IgD-negative memory B cell (primary cell): Measurements from ENCODE around the gene HYAL1. TPM values are rescaled to one million over a fixed set of nuclear protein-coding genes. Genes with fewer than 3 reads are reported as not detected.

Experiments used
- H3K27ac Mint-ChIP-seq, 3 donors: one replicate each; pipeline ENCODE4 v1.8.0; 2020 to 2022; ENCODE audit warnings: mild to moderate bottlenecking in 3 of 3, mixed read lengths in 3 of 3, moderate library complexity in 1 of 3
- H3K27me3 Mint-ChIP-seq: one replicate; pipeline ENCODE4 v1.8.0; 2021; ENCODE audit warnings: mixed read lengths
- H3K36me3 Mint-ChIP-seq: one replicate; pipeline ENCODE4 v1.8.0; 2020; ENCODE audit warnings: mild to moderate bottlenecking, mixed read lengths
- H3K4me1 Mint-ChIP-seq, 3 donors: one replicate each; pipeline ENCODE4 v1.8.0; 2020 to 2022; ENCODE audit warnings: mixed read lengths in 3 of 3, mild to moderate bottlenecking in 1 of 3
- H3K4me3 Mint-ChIP-seq, 4 donors: one replicate each; pipeline ENCODE4 v1.8.0; 2020 to 2022; ENCODE audit warnings: mild to moderate bottlenecking in 4 of 4, mixed read lengths in 4 of 4, moderate library complexity in 3 of 4
- H3K9me3 Mint-ChIP-seq, 3 donors: one replicate each; pipeline ENCODE4 v1.8.0; 2020 to 2021; ENCODE audit warnings: mixed read lengths in 3 of 3, mild to moderate bottlenecking in 1 of 3
- polyA plus RNA-seq: library from polyadenylated mRNA; unstranded; fragments of 300-500 nt; fragmentation: Illumina TruSeq; gene quantifications from one replicate; pipeline ENCODE4 v1.2.3, GENCODE V29; 2021

The HYAL1 gene, protein sequence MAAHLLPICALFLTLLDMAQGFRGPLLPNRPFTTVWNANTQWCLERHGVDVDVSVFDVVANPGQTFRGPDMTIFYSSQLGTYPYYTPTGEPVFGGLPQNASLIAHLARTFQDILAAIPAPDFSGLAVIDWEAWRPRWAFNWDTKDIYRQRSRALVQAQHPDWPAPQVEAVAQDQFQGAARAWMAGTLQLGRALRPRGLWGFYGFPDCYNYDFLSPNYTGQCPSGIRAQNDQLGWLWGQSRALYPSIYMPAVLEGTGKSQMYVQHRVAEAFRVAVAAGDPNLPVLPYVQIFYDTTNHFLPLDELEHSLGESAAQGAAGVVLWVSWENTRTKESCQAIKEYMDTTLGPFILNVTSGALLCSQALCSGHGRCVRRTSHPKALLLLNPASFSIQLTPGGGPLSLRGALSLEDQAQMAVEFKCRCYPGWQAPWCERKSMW
- polyA plus RNA-seq: 0.14 TPM

DNA sequence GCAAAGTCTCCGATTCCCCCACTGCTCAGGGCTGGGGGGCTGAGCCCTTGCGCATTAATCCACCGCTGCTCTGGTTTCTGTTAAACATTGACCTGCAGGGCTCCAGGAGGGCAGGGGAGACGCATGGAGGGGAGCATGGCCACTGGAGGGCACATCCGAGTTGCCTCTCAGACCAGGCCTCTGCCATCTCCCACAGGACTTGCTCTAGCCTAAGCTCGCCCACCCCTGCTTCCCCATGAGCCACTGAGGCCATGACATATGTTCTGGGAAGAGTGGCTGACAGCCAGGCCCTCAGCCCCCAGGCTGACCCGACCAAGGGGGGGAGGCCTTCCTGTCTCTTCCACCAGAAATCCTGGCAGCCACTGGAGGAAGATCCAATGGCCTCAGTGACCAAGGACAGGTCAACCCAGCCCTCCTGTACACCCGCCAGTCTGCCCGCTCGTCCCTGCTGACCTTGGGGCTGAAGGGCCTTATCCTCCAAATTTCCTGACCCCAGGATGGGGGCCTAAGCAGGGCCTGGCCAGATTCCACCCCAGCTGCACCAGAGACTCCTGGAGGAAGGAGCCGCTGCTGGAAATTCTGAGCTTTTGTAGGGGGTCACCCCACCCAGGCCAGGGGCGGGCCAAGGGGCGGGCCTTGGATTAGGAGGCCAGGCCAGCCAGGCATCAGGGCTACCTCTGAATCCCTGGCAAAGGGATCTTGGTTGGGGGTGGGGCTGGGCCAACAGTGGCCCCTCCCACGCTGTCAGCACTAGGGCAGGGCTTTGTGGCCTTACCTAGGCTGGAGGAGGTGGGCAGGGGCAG lies at the start of gene HYAL1:
HYAL1 (minus strand) TSS at position 562 of the 803 bp plus-strand sequence. CDS start 618 bp downstream, outside the sequence.
- Mint-ChIP-seq H3K4me1 (peaks cover 8 to 16% (median 12%) of the 10 kb centered on the region in 3 donors), H3K4me3 (peak within 1 kb of the TSS in 1 of 4 donors; percentile 50), H3K27ac (no peak within 1 kb of the TSS), H3K9me3 (no peaks in the 10 kb centered on the region), H3K36me3 (no peaks in the 10 kb centered on the region), H3K27me3 (no peaks in the 10 kb centered on the region)

DNA sequence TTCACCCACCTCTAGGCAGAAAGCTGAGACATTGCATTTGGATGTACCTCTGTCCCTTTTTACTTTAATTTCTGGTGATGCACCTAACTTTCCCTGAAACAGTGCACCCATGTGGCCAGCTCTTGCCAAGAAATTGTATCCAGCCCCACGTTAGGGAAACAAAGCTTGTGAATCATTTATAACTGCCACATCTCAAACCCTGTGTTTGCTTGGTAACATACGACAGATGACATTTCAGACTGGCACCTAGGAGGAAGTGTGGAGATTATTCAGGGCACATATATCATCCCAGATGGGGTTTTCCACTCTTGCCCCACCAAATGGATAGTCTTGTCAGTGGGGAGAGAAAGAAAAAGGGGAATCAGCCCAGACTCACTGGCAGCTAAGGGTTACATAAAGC lies 49.4 kb upstream of the HYAL1 start:
- peak overlapping the region in 1 of 3 donors; percentile 56 for H3K27ac Mint-ChIP-seq
- H3K27me3 Mint-ChIP-seq: no peaks in the 10 kb centered on the region
- peak overlapping the region in 2 of 4 donors; percentile 58 to 79 for H3K4me3 Mint-ChIP-seq
- peaks cover 24 to 36% (median 28%) of the 10 kb centered on the region in 3 donors for H3K4me1 Mint-ChIP-seq
- no peaks in the 10 kb centered on the region for H3K9me3 Mint-ChIP-seq
- no peaks in the 10 kb centered on the region for H3K36me3 Mint-ChIP-seq

DNA sequence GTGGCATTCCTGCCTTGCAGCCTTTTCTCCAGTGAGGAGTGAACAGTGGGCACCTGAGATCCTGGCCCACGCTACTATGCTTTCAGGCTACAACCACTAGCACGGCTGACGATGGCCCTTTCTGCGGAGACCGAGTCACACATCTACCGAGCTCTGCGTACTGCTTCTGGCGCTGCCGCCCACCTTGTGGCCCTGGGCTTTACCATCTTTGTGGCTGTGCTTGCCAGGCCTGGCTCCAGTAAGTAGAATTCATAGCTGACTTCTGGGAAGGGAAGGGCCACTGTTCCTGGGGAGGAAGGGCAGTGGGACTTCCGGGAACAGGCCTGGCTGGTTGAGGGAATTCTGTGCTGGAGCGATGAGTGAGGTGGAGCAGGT lies 47.9 kb upstream of the HYAL1 start:
- peak overlapping the region; percentile 92 to 100 (median 98) for H3K4me3 Mint-ChIP-seq
- peaks cover 17 to 26% (median 22%) of the 10 kb centered on the region in 3 donors for H3K4me1 Mint-ChIP-seq
- peak overlapping the region; percentile 94 to 98 (median 97) for H3K27ac Mint-ChIP-seq
- no peaks in the 10 kb centered on the region for H3K9me3 Mint-ChIP-seq
- H3K27me3 Mint-ChIP-seq: no peaks in the 10 kb centered on the region
- no peaks in the 10 kb centered on the region for H3K36me3 Mint-ChIP-seq

DNA sequence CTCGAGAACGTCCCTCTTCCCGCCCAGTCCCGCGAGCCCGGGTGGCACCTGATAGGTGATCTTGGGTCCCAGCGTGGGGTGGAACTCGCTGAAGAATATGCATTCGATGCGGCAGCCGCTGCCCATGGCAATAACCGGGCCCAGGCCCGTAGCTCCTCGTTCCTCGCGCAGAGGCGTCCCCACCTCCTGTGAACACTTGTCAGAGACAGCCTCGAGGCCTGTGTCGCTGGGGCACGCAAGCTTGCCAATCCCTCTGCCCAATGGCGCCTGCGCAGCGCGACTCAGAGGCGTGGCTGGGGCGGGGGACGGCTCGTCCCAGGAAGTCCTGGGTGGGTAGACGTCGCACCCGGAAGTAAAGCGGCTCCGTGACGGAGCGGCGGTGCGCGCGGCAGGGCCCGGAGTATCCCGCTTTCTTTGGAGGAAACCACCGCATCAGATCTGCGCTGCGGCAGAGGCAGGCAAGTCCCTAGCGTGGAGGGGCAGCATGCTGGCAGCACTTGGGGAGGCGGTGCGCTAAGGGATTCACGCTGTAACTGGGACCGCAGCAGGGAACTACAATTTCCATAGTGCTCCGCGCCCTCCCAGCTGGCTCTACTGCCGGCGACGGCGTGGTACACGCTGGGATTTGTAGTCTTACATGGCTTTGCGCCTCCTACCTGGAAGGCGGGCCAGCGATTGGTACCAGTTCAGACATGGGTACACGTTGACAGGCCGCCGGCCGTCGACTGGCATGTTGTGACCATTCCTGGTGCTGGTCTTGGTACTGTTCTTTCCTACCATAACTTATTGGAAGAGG lies 47.4 kb upstream of the HYAL1 start, which contains the start of the genes CYB561D2 and NPRL2:
CYB561D2 (plus strand) TSS at position 336 of the 796 bp plus-strand sequence. CDS start 572 bp downstream, outside the sequence.
NPRL2 (minus strand) TSS at position 249 of the 796 bp plus-strand sequence; CDS start at position 126, 123 bp downstream.
- H3K9me3 Mint-ChIP-seq: no peaks in the 10 kb centered on the region
- H3K4me3 Mint-ChIP-seq: peak within 1 kb of the TSS; percentile 92 to 100 (median 98)
- H3K27ac Mint-ChIP-seq: peak within 1 kb of the TSS; percentile 94 to 98 (median 97)
- H3K36me3 Mint-ChIP-seq: no peaks in the 10 kb centered on the region
- no peaks in the 10 kb centered on the region for H3K27me3 Mint-ChIP-seq
- peaks cover 21 to 28% (median 26%) of the 10 kb centered on the region in 3 donors for H3K4me1 Mint-ChIP-seq

DNA sequence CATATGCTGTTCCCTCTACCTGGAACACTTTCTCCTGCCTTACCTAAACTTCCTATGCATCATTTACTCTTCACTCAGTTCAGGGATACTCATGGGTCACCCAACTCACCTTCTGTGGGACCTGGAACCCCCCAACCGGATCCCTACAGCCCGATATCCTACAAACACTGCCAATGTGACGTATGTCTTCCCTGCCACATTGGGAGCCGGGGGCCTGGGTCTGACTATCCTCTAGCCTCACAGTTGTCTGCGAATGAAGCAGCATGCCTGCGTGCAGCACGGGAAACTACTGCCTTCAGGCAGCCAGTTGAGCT lies 46.8 kb upstream of the HYAL1 start:
- H3K27ac Mint-ChIP-seq: peak overlapping the region; percentile 94 to 98 (median 97)
- peak overlapping the region; percentile 92 to 100 (median 98) for H3K4me3 Mint-ChIP-seq
- H3K9me3 Mint-ChIP-seq: no peaks in the 10 kb centered on the region
- no peaks in the 10 kb centered on the region for H3K36me3 Mint-ChIP-seq
- peaks cover 21 to 27% (median 27%) of the 10 kb centered on the region in 3 donors for H3K4me1 Mint-ChIP-seq
- no peaks in the 10 kb centered on the region for H3K27me3 Mint-ChIP-seq

DNA sequence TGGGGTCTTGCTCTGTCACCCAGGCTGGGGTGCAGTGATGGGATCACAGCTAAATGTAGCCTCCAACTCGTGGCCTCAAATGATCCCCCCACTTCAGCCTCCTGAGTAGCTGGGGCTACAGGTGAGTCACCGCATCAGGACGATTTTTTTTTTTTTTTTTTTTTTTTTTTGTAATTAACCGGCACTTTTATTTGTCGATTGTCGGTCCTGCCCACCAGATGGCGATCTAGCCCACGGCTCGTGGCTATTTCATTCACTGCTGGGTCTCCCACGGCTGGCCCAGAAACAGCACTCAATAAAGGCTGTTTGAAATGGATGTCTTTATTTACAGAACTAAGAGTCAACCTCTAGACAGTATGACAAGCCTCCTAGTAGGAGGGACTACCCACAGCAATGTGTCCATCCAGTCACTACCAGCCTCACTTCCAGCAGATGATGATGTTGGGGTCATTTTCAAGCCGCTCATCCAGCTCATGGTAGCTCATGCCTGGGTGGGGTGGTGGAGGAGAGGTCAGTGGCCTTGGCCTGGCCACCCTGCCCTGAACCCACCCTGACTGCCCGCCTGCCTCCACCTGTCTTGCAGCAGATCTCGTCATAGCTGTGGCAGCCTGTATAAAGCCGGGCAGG lies 43.9 kb upstream of the HYAL1 start:
- no peaks in the 10 kb centered on the region for H3K27me3 Mint-ChIP-seq
- H3K27ac Mint-ChIP-seq: peak overlapping the region in 2 of 3 donors; percentile 71 to 94
- no peaks in the 10 kb centered on the region for H3K9me3 Mint-ChIP-seq
- H3K4me3 Mint-ChIP-seq: peak overlapping the region in 2 of 4 donors; percentile 46 to 80
- peaks cover 22 to 27% (median 26%) of the 10 kb centered on the region in 3 donors for H3K4me1 Mint-ChIP-seq
- no peaks in the 10 kb centered on the region for H3K36me3 Mint-ChIP-seq

DNA sequence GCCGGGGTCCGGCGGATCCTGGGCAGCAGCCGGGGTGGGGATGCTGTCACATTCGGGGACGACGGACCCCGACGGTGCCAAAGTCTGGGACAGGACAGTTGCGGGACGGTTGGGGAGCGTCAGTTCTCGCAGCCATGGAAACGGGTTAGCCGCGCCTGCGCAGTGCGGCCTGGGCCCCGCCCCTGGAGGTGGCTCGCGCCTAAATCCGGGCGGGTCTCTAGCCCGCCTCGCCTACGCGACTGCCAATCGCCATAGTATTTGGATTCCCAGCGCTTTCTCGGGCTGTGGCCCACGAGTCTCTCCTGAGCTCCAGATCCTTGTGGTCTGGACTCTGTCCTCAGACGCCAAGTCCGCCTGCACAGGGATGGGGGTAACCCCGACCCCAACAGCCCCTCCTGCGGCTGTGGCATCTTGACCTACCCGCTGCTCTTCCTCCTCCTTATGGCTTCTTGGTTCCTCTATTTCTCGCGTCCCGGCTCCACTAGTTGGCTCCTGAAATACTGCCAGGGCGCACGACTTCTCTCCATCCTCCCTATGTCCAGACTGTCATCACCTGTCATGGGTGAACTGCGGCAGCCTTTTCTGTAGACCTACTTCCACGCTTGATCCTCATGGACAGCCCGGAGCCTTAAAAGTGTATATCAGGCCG lies 42.3 kb upstream of the HYAL1 start, which contains the start of gene ZMYND10:
ZMYND10 (minus strand) TSS at position 147 of the 649 bp plus-strand sequence. CDS start 153 bp downstream, outside the sequence.
- peaks cover 17 to 20% (median 20%) of the 10 kb centered on the region in 3 donors for H3K4me1 Mint-ChIP-seq
- no peaks in the 10 kb centered on the region for H3K9me3 Mint-ChIP-seq
- peak within 1 kb of the TSS; percentile 52 to 74 (median 68) for H3K4me3 Mint-ChIP-seq
- H3K27ac Mint-ChIP-seq: peak within 1 kb of the TSS in 2 of 3 donors; percentile 57 to 79
- H3K36me3 Mint-ChIP-seq: no peaks in the 10 kb centered on the region
- H3K27me3 Mint-ChIP-seq: no peaks in the 10 kb centered on the region

DNA sequence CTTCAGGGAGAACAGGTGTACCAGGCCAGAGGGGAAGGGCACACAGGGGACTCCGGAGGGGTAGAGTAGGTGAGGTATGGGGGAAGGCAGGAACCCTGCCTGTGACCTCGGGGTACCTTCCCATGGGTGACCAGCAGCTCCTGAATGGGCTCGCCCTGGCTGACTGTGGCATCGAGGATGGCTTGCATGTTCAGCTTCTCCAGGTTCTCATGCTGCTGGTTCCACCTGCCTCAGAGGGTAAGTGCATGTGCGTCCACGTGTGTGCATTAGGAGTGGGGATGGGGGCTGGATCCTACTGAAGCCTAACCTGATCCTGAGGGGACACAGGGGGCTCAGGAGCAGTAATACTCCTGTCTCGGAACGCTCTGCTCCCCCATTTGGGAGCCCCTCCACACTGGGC lies 41.6 kb upstream of the HYAL1 start:
- peaks cover 11 to 17% (median 15%) of the 10 kb centered on the region in 3 donors for H3K4me1 Mint-ChIP-seq
- H3K9me3 Mint-ChIP-seq: no peaks in the 10 kb centered on the region
- H3K27ac Mint-ChIP-seq: peak overlapping the region in 1 of 3 donors; percentile 79
- H3K4me3 Mint-ChIP-seq: peak overlapping the region; percentile 36 to 70 (median 58)
- no peaks in the 10 kb centered on the region for H3K36me3 Mint-ChIP-seq
- H3K27me3 Mint-ChIP-seq: no peaks in the 10 kb centered on the region

DNA sequence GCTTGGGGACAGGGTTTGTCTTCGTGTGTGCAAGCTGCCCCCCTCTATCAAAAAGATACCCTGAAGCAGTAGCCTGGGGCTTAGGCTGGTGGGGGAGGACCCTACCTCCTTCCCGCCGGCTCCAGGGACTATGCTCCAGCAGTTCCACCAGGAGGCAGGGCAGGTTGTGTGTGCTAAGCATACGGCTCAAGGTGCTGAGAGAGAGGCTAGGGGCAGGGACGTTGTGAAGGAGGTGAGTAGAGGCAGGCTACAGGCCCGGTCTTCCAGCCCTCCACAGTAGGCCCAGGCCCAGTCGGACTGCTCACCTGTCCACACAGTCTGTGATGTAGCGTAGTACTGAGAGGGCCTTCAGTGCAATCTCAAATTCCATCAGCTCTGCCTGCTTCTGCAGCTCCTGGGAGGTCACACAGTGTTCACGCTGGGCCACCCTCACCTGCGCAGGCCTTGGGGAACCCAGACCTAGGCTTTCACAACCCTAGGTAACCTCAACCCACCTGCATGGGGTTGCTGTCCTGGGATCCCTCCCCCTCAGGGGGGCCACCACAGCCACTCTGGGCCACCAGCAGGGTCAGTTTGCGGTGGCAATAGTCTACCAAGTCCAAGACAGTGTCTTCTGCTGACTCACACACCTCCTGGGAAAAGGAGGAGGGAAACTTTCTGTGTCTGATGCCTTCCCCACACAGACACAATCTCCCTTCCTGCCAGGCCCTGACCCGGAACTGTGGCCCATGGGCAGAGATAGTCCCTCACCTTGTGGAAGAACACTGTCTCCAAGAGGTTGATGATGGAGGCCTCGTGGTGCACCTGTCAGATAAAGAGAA lies 39.6 kb upstream of the HYAL1 start:
- Mint-ChIP-seq H3K27ac (peak overlapping the region in 1 of 3 donors; percentile 90), H3K9me3 (no peaks in the 10 kb centered on the region), H3K4me1 (peaks cover 20 to 26% (median 23%) of the 10 kb centered on the region in 3 donors), H3K36me3 (no peaks in the 10 kb centered on the region), H3K27me3 (no peaks in the 10 kb centered on the region), H3K4me3 (peak overlapping the region in 3 of 4 donors; percentile 23 to 88 (median 60))

DNA sequence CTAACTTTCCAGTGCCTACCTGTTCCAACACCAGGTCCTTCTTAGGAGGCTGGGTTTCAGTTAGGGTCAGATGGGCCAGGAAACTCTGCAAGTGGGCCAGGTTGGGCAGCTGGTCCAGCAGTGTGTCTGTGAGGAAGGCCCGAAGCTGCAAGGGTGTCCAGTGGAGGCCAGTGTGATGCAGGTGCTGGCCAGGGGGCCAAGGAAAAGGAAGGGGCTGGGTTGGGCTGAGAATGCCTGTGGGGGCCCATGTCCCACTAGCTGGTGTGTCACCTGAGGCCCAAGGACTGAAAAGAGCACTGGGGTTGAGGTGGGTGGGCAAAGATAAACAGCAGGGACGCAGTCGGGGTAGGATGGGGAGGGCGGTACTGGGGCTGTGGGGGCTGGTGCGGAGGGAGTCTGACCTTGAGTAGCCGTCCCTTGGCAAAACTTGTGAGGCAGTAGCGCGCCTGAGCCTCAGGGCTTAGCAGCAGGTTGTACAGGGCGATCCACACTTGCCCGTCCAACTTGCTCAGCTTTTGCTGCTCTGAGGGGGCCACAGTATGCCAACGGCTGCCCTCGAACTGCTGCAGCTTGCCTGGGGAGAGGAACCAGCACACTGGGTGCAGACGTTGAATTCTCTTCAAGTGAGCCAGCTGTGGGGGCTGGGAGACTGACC lies 38.7 kb upstream of the HYAL1 start:
- Mint-ChIP-seq H3K4me3 (peak overlapping the region in 3 of 4 donors; percentile 41 to 95 (median 88)), H3K36me3 (no peaks in the 10 kb centered on the region), H3K27ac (peak overlapping the region; percentile 18 to 90 (median 66)), H3K9me3 (no peaks in the 10 kb centered on the region), H3K4me1 (peaks cover 17 to 24% (median 23%) of the 10 kb centered on the region in 3 donors), H3K27me3 (no peaks in the 10 kb centered on the region)

DNA sequence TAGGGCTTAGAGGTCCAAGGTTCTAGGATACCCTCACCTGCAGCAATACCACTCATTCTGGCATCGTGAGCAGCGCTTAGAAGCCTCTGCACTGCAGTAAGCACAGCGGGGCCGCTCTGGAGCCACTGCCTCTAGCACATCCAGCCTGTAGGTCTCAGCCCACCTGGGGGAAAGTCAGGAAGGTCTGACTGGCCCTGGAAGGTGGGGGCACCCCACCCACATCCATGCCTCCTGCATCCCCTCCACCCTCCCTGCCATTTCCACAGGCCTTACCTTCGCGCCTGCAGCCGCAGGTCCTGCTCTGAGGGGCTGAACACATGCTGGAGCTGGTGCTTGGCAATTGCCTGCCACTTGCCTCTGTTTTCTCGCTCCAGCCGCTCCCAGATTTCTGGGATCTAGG lies 38.2 kb upstream of the HYAL1 start:
- no peaks in the 10 kb centered on the region for H3K9me3 Mint-ChIP-seq
- peaks cover 19 to 26% (median 25%) of the 10 kb centered on the region in 3 donors for H3K4me1 Mint-ChIP-seq
- no peaks in the 10 kb centered on the region for H3K36me3 Mint-ChIP-seq
- H3K27me3 Mint-ChIP-seq: no peaks in the 10 kb centered on the region
- peak overlapping the region; percentile 88 to 96 (median 92) for H3K4me3 Mint-ChIP-seq
- H3K27ac Mint-ChIP-seq: peak overlapping the region; percentile 66 to 90 (median 86)
